HG03095 (cell line): Measurements from ENCODE around the gene ABCC2.
"Not testable (repeated sequence)": the region's sequence is repeated elsewhere in the genome, so short reads cannot be mapped to it uniquely, and the experiment has no call there.

Experiments used
- ATAC-seq: cut with Tn5 transposase; IDR thresholded peaks from one replicate; pipeline ENCODE4 v1.9.1; 2021; ENCODE audit warnings: moderate library complexity; ENCODE audit not compliant: unreplicated experiment

The ABCC2 gene

DNA sequence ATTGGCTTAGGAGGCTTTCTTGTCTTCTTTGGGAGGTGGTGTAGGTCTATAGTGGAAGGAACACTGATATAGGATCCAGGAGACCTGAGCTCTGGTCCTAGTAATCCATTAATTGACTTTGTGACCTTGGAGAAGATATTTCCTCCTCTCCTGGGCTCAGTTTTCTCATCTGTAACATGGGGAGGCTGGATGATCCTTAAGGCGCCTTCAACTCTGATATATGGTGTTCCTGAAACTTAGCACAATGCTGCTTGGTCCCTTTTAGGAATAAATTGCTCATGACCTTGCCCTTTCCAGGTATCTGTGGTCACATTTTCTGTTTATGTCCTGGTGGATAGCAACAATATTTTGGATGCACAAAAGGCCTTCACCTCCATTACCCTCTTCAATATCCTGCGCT, 25.3 kb downstream of the ABCC2 start:
- no peak for ATAC-seq

DNA sequence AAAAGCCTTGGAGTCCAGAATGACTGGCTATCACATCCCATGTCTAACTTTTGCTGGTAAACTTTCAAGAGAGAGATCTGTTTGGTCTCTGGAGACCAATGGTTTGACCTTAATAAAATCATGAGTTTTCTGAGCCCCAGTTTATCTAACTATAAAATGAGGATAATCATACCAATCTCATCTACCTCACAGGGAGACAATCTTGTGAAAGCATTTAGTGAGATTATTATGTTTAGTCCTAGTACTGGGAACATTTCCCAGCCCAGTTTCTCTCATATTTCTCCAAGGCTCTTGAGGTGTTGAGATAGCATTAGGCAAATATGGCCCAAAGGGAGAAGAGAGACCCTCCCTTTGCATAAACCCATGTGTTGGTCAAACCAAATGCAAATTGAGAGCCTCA, 25.8 kb downstream of the ABCC2 start:
- ATAC-seq: no peak

DNA sequence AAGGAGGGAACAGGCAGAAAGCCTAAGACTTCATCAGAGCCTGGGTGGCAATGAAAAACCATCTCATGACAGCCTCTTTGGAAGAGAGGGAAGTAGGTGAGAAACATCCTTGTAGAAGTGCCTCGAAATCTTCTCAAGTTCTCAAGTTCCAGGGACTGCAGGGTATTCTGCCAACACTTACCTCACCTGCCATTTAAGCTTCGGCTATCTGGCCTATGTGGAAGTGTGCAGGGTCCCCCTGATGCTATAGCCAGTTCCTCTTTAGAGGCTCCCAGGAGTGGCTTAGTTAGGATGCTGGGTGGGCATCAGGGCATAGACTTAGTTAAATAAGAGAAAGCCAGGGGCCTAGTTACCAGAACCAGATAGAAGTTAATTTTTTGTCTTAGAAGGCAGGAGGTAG, 27.0 kb downstream of the ABCC2 start:
- ATAC-seq: no peak

DNA sequence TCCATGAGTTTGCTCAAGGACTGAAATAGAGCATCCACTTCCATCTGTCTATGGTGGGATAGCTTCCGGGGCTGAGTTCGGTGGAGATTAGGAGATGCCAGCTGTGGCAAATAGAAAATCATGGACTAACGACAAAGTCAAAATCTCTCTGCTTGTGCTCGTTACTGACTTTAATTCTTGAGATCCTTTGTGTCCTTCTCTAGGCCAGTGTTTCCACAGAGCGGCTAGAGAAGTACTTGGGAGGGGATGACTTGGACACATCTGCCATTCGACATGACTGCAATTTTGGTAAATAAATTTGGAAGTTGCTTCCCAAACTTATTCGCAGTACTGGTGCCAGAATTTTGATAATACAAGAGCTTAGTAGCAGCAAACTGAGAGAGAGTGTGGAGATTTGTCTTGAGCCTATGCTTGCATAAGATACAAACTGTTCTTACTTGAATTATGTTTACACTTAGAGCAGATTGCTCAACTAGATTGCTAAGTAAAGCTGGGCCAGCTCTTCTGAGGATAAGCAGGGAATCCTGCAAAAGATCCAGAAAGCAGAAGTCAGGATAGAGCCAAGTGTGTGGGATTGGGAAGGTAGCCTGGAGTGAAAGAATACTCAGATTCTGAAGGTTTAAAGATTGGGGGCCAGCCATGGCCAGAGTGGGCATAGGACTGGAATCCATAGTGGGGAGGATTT, 27.6 kb downstream of the ABCC2 start:
- ATAC-seq: no peak

DNA sequence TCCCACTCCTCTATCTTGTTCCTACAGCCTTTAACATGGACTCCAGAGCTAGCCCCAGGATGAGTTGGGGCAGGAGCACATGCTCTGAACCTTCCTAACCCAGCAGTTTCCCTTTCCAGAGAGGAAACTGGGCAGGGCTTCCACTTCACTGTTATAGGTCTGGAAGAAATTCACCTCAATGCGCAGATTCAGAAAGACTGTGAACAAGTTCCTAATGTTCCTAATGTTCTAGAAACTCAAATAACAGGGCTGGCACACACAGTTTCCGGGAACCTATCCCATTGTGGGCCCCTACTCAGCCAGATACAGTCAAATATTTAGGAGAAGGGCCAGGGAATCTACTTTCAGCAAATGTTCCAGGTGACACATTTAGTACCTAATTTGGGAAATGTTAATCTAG, 29.7 kb downstream of the ABCC2 start:
- no peak for ATAC-seq

DNA sequence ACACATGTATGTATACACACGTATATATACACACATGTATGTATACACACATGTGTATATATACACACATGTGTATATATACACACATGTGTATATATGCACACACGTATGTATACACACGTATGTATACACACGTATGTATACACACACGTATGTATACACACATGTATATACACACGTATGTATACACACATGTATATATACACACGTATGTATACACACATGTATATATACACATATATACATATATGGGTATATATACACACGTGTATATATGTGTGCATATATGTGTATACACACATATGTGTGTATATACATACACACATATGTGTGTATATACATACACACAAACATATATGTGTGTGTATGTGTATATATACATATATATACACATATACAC, 31.7 kb downstream of the ABCC2 start:
- no peak for ATAC-seq

DNA sequence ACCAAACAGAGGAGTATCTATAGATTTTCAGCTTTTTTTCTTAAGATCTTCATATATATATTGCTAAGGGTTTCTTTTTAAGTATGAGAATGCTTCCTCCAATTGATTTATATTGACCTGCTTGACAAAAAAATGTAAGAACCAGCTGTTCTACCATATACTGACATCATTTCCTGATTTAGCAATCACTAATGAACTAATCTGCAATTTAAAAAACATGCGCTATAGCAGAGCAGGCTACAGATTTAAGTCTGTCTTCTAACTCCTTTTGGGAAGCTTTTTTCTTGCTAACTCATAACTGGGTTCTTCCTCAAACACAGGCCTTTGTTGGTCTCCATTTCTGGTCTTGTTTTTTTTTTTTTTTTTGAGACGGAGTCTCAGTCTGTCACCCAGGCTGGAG, 33.2 kb downstream of the ABCC2 start:
- ATAC-seq: no peak

DNA sequence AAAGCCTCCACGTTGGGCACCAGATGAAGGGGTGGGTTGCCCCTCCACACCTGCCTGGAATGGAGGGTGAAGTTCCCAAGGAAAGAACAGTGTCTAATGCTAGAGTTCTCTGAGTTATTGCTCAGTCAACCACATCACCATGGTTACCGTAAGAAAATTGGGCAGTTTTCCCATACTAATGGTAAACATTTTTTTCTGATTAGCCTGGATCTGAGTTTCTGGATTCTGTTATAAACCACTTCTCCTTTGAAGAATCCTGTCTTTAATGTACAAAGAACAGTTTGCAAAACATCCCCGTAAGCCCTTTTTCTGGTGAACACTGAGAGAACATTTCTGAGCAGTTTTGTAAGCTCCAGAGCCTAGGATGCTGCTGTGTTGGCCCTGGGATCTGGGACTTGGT, 45.5 kb downstream of the ABCC2 start:
- ATAC-seq: no peak

DNA sequence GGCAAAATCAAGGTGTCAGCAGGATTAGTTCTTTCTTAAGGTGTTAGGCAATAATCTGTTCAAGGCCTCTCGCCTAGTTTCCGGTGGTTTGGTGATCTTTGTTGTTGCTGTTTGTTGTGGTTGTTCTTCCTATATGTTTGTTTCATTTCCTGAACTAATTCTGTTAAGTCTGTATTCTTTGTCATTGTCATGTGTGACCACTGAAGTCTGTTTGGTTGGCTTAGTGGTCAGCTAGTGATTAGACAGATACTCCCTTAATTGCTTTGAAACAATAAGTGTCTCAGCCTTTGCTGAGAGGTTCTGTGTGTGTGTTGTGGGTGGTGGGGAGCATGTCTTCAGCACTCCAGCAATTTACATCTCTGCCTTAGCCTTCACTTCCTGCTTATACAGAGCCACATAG, 46.0 kb downstream of the ABCC2 start:
- no peak for ATAC-seq

DNA sequence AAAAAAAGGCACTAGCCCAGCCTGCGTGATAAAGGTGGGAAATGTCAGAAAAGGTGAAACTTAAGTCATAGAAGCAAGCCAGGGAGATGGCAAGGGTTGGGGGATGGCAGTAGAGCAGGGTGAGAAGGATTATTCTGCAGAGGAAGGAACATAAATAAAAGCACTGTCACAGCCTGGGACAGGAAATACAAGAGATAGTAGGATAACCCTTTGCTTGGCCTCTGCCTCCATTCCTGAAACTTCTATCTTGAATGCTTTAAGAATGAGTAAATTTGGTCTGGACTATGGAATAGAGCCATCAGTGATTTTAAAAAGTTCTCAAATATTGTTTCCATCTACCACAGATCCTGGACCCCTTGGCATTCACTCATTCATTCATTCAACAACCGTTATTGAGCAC, 50.0 kb downstream of the ABCC2 start:
- ATAC-seq: no peak

DNA sequence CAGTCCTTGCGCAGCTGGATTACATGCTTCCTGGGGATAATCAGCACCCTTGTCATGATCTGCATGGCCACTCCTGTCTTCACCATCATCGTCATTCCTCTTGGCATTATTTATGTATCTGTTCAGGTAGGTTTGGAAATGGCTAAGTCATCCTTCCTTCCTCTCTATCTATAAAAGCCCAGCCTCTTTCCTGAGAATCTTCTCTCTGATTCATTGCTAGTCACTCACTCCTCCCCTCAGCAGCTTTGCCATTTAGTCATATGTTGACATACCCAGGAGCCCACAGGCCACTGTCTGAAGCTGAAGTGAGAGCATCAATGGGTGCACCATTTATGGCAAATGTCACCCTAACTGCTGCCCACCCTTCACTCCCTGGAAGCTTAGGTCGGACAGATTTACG, 52.0 kb downstream of the ABCC2 start:
- no peak for ATAC-seq

DNA sequence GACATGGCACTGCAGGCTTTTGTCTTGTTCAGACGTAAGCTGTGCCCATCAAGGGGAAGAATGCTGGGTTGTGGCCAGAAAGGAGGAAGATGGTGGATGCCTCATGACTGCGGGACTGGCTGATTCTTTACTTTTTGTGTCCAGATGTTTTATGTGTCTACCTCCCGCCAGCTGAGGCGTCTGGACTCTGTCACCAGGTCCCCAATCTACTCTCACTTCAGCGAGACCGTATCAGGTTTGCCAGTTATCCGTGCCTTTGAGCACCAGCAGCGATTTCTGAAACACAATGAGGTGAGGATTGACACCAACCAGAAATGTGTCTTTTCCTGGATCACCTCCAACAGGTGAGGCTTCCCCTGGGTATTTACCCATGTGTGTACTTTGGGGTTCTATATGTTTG, 53.5 kb downstream of the ABCC2 start:
- ATAC-seq: no peak

DNA sequence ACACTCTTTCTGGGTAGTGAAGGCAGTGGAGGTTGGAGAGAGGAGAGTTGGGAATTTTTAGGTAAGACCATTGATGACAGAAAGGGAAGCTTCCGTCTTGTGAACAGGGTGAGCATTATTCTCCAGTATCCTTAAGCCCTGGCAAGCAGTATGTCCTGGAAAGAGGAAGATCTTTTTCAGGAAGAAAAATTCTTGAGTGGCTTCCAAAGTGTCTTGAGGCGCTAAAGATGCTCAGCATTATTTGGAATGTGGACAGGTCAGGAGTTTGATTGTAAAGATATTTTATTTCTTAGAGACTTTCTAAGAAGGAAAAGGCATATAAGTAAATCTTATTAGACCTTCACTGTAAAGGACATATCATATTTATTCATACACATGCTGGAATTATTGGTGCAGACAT, 54.3 kb downstream of the ABCC2 start:
- no peak for ATAC-seq

DNA sequence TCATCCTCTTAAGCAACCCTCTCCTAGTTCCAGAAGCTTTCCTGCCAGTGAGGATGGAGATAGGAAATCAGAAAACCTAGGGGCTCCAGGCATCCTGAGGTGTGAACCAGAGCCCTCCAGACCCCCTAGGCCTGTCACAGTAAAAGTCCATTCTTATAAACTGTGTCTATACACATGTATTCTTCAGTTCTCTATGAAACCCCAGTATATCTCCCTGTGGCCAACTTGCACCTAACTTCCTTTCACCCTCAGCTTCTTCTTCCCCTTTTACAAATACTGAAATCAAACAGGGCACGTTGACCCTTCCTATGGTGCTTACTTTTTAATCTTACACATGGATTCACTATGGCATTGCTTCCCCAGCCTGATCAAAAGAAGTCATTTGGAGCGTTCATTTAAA, 58.4 kb downstream of the ABCC2 start:
- ATAC-seq: not testable (repeated sequence)

DNA sequence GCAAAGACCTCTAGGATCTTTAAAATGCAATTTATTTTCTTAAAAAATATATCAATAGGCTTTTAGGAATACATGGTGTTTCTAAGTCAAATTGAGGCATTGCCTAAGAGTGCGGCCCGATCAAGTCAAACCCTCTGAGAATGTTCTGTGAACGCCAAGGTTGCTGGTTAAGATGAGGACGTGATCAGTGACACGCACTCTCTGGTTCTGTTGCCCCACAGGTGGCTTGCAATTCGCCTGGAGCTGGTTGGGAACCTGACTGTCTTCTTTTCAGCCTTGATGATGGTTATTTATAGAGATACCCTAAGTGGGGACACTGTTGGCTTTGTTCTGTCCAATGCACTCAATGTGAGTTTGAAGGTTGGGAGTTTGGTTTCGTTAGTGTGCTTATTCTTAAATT, 59.3 kb downstream of the ABCC2 start:
- ATAC-seq: no peak

DNA sequence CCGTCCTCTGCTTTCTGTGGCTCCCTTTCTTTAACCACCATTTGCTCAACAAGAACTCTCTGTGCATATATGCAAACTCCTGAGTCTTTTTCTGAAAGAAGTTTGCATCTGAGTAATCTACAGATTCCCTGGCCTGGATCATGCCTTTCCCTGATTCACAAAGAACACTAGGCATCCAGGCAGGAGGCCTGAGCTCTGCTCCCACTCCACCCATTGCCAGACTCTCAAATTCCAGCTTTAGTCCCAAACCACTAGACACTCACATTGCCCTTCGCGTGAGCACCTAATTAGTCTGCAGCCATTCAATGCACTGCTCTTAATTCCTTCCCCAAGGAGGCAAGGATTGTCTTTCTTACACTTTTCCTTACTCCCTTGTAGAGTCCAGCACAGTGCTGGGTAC, 60.9 kb downstream of the ABCC2 start:
- no peak for ATAC-seq

DNA sequence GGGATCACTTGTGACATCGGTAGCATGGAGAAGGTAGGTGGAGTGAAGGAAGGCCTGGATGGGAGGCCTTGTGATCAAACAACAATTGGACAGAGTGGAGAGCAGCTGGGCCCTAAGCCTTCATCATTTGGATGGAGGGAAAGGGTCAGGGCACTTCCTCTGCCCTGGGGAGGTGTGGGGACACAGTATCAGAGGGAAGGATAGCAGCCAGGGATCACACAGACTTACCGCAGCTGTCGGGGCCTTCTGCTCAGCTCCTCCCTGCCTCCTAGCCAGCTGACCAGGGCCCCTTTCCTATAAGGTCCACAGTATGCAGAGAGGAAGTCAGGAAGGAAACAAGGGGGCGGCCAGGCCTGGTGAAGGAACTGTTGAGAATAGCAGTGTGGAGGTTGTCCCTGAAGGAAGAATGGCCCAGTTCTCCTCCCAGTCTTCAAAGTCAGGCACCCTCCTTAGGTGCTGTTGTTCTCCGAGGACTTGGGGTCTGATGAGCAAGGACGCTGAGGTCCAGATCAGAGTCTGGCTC, 62.1 kb downstream of the ABCC2 start:
- ATAC-seq: no peak

DNA sequence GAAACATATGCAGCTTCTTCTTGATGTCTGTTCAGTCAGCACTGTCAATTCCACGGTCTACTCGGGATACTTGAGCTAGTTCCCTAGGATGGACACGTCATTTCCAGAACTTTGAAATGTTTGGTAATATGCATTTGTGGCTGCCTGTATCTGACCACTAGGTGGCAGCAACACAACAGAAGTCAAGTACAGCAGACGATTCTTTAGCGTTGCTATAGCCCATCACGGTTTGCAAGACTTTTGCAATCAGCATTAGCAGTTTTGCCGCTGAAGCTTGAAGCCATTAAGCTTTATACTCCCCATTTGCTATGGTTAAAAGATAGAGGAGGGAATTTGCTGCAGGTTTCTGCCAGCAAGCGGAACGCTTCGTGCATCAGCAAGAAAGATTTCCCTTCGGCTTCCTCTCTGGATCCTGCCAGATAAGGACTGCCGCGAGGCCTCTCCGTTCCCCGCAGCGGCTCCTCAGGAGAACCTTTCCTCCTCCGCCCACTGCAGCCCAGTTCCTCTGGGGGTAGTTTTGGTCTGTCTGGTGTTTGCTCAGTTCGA, 63.5 kb downstream of the ABCC2 start:
- ATAC-seq: peak; percentile 64

DNA sequence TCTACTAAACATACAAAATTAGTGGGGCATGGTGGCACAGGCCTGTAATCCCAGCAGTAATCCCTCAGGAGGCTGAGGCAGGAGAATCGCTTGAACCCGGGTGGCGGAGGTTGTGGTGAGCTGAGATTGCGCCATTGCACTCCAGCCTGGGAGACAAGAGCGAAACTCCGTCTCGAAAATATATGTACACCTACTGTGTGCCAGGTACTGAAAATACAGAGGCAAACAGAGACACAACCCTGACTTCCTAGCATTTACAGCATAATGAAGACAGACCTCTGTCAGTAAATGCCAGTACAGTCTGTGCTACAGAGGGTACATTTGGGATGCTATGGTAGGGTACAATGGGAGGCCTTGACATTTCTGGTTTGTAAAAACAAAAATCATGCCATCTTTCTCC, 66.6 kb downstream of the ABCC2 start:
- ATAC-seq: no peak

DNA sequence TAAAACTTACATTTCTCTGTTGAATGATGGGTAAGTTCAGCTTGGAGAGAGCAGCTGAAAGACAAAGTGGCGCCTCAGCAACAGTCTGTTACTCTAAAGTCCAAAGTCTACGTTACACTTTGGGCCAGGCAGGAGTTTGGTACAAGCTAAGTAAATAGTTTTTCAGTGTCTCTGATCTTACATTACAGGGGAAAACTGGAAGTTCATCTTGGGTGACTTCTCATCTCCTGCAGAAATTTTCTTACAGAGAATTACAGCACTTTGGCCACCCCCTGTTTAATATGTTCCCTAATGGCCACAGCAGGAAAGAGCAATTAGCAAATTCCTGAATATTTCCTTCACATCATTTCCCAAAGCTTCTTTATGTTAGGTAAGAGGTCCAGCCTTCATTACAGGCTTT, 67.1 kb downstream of the ABCC2 start:
- ATAC-seq: no peak

DNA sequence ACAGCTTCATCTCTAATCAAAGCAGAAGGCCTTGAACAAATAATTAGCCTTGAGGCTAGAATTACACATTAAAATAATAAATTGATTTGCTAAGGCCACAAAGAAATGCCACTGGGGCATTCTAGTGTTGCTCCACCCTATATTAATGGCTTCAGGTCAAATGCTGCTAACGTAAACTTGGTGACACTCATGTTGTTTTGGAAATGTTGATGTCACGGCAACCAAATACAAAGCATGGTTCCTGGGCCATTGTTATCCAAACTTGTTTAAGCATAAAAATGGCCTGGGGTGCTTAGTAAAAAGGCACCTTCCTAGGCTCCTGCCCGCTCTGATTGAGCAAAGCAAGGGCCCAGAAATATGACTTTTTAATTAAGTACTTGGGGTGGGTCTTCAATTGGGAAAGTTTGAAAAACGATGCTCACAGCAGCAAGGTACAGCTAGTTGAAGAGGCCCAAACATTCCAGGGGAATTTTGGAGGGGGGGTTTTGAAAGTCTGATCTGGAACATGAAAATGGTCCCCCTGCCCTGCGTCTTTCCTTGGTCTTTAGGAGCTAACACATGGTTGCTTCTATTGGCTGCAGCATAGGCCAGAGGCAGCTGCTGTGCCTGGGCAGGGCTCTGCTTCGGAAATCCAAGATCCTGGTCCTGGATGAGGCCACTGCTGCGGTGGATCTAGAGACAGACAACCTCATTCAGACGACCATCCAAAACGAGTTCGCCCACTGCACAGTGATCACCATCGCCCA, 67.8 kb downstream of the ABCC2 start:
- no peak for ATAC-seq

DNA sequence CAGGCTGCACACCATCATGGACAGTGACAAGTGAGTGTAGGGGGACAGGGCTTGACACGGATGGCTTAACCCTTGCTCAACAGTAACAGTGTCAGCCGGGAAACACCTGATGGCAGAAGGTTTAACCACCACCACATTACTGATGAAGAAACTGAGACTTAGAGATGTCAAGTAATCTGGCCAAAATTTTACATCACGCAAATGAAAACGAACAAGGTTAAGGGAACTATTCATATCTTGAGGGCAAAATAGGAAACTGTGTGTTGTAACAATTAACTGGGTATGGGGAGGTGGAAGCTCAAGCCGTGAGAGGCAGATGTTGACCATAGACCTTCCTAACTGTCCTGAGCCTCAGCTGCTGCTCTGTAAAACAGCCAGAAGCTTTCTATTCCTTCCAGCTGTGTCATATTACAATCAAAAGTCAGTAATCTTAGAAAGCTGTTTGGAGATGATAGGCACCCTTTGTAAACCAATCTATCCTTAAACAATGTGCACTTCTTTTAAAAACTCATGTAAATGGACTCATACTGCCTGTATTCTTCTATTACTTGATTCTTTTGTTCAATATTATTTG, 68.4 kb downstream of the ABCC2 start:
- no peak for ATAC-seq
